ENCODE data around the gene DUSP14.
"Not testable (repeated sequence)": the region's sequence is repeated elsewhere in the genome, so short reads cannot be mapped to it uniquely, and the experiment has no call there.

DUSP14 gene

GRCh38 chr17:37489197-37490001 is at the start of gene DUSP14:
Gene DUSP14 (plus strand): TSS chr17:37489891. CDS start chr17:37512273, 22,382 bp downstream.
- no peaks in the 10 kb centered on the region for H3K27me3 Mint-ChIP-seq
- H3K27ac Mint-ChIP-seq, result peak within 1 kb of the TSS; percentile 97
- H3K4me1 Mint-ChIP-seq, result peaks cover 44% of the 10 kb centered on the region
- H3K4me3 Mint-ChIP-seq, result peak within 1 kb of the TSS; percentile 93
- H3K36me3 Mint-ChIP-seq, result no peaks in the 10 kb centered on the region
- H3K9me3 Mint-ChIP-seq, result no peaks in the 10 kb centered on the region

GRCh38 chr17:37440424-37440823 is 49.3 kb upstream of the DUSP14 start:
- peaks cover 14% of the 10 kb centered on the region for H3K36me3 Mint-ChIP-seq
- H3K4me1 Mint-ChIP-seq, result no peaks in the 10 kb centered on the region
- no peaks in the 10 kb centered on the region for H3K9me3 Mint-ChIP-seq
- no peak overlapping the region for H3K4me3 Mint-ChIP-seq
- H3K27ac Mint-ChIP-seq, result no peak overlapping the region
- no peaks in the 10 kb centered on the region for H3K27me3 Mint-ChIP-seq

- not testable (repeated sequence) for H3K27me3 Mint-ChIP-seq, H3K4me3 Mint-ChIP-seq, H3K27ac Mint-ChIP-seq, H3K9me3 Mint-ChIP-seq, H3K4me1 Mint-ChIP-seq
- peaks cover 15% of the 10 kb centered on the region for H3K36me3 Mint-ChIP-seq
Measured at GRCh38 chr17:37441369-37442014, 48.2 kb upstream of the DUSP14 start.

DNA sequence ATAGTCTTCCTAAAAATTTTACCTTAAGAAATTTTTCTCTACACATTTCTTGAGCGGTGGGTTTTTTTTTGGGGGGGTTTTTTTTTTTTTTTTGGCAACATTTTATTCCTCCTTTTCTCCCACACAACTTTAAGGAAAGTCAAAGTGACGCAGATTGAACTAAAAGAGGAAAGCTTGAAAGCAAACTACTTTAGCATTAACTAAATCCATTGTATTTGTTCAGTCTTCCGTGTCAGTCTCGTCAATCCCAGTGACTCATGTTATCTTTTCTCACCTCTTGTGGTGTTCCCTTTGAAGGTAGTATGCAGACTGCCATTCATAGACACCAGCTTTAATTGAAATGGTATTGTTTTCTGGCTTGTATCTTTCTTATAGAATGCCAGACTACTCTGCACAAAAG is 43.7 kb upstream of the DUSP14 start:
- Mint-ChIP-seq H3K27me3 (no peaks in the 10 kb centered on the region), H3K36me3 (peaks cover 11% of the 10 kb centered on the region), H3K9me3 (no peaks in the 10 kb centered on the region), H3K27ac (no peak overlapping the region), H3K4me3 (no peak overlapping the region), H3K4me1 (peaks cover 9% of the 10 kb centered on the region)

DNA sequence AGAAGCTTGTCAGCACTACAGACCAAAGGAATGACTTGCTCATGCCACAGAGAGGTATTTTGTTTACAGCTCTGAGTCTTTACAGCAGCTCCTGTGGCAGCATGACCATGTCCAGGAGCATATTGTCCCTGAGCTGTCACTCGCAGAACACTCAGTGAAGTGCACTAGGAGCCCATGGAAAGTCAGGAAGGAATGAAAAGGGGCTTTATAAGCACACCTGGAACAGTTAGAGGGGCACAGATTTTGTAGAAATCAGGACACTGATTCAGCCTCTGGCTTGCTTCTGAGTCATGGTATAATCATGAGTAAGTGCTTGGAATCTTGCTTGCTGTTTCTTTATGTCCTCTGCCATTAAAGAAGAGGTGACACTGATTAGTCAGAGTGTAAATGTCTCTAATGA is 42.0 kb upstream of the DUSP14 start:
- no peaks in the 10 kb centered on the region for H3K9me3 Mint-ChIP-seq
- H3K36me3 Mint-ChIP-seq, result peaks cover 12% of the 10 kb centered on the region
- peaks cover 9% of the 10 kb centered on the region for H3K4me1 Mint-ChIP-seq
- H3K27ac Mint-ChIP-seq, result no peak overlapping the region
- no peaks in the 10 kb centered on the region for H3K27me3 Mint-ChIP-seq
- H3K4me3 Mint-ChIP-seq, result no peak overlapping the region

DNA sequence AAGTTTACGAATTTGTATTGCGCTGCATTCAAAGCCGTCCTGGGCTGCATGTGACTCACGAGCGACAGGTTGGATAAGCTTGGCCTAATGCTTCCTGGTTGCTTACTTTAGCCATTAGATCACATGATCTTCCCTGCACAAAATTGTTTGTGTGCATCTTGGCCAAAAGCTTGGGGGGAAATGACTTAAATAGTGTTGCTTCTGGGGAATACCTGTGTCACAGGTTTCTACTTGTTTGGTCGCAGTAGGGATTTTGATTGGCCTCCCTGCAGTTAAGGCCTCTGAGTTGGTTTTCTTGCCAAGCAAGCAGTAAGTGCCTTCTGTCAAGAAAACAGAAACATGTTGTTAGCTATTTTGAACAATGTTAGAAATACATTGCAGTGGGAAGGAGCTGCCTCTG is 39.6 kb upstream of the DUSP14 start:
- peaks cover 9% of the 10 kb centered on the region for H3K4me1 Mint-ChIP-seq
- H3K27ac Mint-ChIP-seq, result no peak overlapping the region
- H3K36me3 Mint-ChIP-seq, result peaks cover 14% of the 10 kb centered on the region
- H3K9me3 Mint-ChIP-seq, result no peaks in the 10 kb centered on the region
- no peaks in the 10 kb centered on the region for H3K27me3 Mint-ChIP-seq
- no peak overlapping the region for H3K4me3 Mint-ChIP-seq

DNA sequence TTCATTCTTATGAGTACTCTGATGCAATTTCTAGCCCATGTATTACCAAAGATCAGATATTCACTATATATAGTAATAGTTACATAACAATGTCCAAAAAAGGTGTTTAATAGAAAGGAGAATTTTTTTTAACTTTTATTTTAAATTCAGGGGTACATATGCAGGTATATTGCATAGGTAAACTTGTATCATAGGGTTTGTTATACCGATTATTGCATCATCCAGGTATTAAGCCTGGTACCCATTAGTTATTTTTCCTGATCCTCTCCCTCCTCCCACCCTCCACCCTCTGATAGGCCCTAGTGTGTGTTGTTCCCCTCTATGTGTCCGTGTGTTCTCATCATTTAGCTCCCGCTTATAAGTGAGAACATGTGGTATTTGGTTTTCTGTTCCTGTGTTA is 31.9 kb upstream of the DUSP14 start:
- H3K4me1 Mint-ChIP-seq, H3K36me3 Mint-ChIP-seq, H3K27ac Mint-ChIP-seq, H3K9me3 Mint-ChIP-seq, H3K27me3 Mint-ChIP-seq, H3K4me3 Mint-ChIP-seq: not testable (repeated sequence)

GRCh38 chr17:37458805-37459204 is 30.9 kb upstream of the DUSP14 start:
- Mint-ChIP-seq H3K9me3 (no peaks in the 10 kb centered on the region), H3K4me1 (no peaks in the 10 kb centered on the region), H3K27ac (no peak overlapping the region), H3K4me3 (no peak overlapping the region), H3K27me3 (no peaks in the 10 kb centered on the region), H3K36me3 (peaks cover 5% of the 10 kb centered on the region)

DNA sequence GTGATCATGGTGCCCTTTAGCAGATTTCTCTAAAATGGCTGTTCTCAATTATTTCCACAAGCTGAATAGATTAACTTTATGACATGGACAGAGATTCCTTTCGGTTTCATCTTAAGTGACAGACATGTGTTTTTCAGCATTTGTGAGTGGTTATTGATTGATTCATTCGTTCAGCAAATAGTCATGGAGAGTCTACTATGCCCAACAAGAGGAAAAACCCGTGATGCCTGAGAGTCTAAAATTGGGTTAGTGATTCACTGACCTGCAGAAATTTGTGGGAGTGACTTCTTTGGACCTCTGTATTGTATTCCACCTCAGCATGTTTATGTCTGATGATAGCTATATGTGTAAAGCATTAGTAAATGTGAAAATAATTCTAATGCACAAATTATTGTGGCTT is 28.0 kb upstream of the DUSP14 start:
- peaks cover 8% of the 10 kb centered on the region for H3K36me3 Mint-ChIP-seq
- no peaks in the 10 kb centered on the region for H3K9me3 Mint-ChIP-seq
- H3K4me1 Mint-ChIP-seq, result no peaks in the 10 kb centered on the region
- H3K27me3 Mint-ChIP-seq, result no peaks in the 10 kb centered on the region
- no peak overlapping the region for H3K4me3 Mint-ChIP-seq
- no peak overlapping the region for H3K27ac Mint-ChIP-seq

GRCh38 chr17:37462492-37462891 is 27.2 kb upstream of the DUSP14 start:
- Mint-ChIP-seq H3K4me3 (no peak overlapping the region), H3K27me3 (no peaks in the 10 kb centered on the region), H3K9me3 (no peaks in the 10 kb centered on the region), H3K36me3 (peaks cover 8% of the 10 kb centered on the region), H3K4me1 (no peaks in the 10 kb centered on the region), H3K27ac (no peak overlapping the region)

DNA sequence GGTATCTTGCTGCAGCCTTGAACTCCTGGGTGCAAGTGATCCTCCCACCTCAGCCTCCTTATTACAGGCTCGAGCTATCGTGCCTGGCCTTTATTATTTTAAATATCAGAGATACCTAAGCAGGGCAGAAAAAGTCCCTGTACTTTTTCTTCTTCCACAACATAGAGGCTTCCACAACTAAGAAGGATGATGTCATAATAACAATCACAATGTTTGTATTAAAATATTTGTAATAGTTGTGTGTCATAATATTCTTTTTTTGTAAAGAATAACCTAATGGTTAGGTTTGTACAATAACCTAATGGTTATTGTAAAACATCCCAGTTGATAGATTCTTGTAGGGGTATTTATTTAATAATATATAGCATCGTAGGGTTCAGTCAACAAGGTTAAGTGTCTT is 26.7 kb upstream of the DUSP14 start:
- peaks cover 6% of the 10 kb centered on the region for H3K36me3 Mint-ChIP-seq
- H3K4me1 Mint-ChIP-seq, result no peaks in the 10 kb centered on the region
- H3K9me3 Mint-ChIP-seq, result no peaks in the 10 kb centered on the region
- no peak overlapping the region for H3K4me3 Mint-ChIP-seq
- no peaks in the 10 kb centered on the region for H3K27me3 Mint-ChIP-seq
- H3K27ac Mint-ChIP-seq, result no peak overlapping the region

GRCh38 chr17:37465069-37465616 is 24.5 kb upstream of the DUSP14 start:
- Mint-ChIP-seq H3K27me3 (no peaks in the 10 kb centered on the region), H3K4me1 (no peaks in the 10 kb centered on the region), H3K9me3 (no peaks in the 10 kb centered on the region), H3K36me3 (peaks cover 6% of the 10 kb centered on the region), H3K27ac (no peak overlapping the region), H3K4me3 (no peak overlapping the region)

DNA sequence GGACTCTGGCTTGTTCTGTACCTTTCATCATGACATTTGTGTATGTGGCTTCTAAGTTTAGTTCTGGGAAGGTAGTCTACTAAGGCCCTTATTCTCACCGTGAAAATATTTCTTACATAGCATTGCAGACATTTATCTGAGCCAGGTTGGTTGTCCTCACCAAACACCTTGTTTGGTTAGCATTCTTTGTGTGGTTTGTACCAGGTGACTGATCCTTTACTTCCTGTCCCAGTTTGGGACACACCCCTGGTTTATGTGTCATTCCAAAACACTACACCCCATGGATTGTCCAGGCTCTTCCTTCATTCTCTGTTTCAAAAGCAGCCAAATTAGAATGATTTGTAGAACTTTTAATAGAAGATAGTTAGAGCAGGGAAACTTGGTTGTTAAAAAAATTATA is 23.2 kb upstream of the DUSP14 start:
- no peaks in the 10 kb centered on the region for H3K4me1 Mint-ChIP-seq

GRCh38 chr17:37470181-37470580 is 19.5 kb upstream of the DUSP14 start:
- Mint-ChIP-seq H3K36me3 (peaks cover 16% of the 10 kb centered on the region), H3K9me3 (no peaks in the 10 kb centered on the region), H3K4me3 (no peak overlapping the region), H3K27ac (no peak overlapping the region), H3K27me3 (no peaks in the 10 kb centered on the region), H3K4me1 (no peaks in the 10 kb centered on the region)

More for the DNA sequence above, 23.2 kb upstream of the DUSP14 start:
- H3K36me3 Mint-ChIP-seq, result peaks cover 15% of the 10 kb centered on the region
- no peak overlapping the region for H3K27ac Mint-ChIP-seq
- no peak overlapping the region for H3K4me3 Mint-ChIP-seq
- no peaks in the 10 kb centered on the region for H3K27me3 Mint-ChIP-seq
- no peaks in the 10 kb centered on the region for H3K9me3 Mint-ChIP-seq

GRCh38 chr17:37475731-37476420 is 13.8 kb upstream of the DUSP14 start:
- no peaks in the 10 kb centered on the region for H3K9me3 Mint-ChIP-seq
- H3K27ac Mint-ChIP-seq, result no peak overlapping the region
- H3K27me3 Mint-ChIP-seq, result no peaks in the 10 kb centered on the region
- H3K4me3 Mint-ChIP-seq, result no peak overlapping the region
- no peaks in the 10 kb centered on the region for H3K4me1 Mint-ChIP-seq
- peaks cover 19% of the 10 kb centered on the region for H3K36me3 Mint-ChIP-seq
